ENCODE measurements around the gene MAST2.

- TF ChIP-seq SUZ12 (IDR thresholded peaks at IDR 0.05; ENCODE audit: extremely low read depth, insufficient read depth, insufficient read length) (no peak), ZNF274 (IDR thresholded peaks at IDR 0.05; ENCODE audit: low read depth, low read length) (no peak), YY1 (IDR thresholded peaks at IDR 0.05; ENCODE audit: insufficient read depth, insufficient read length) (no peak)
Observed at GRCh38 chr1:46081619-46082018, 278.2 kb downstream of the MAST2 start.

Measured in NT2/D1 (cell line).